ENCODE data around the gene SCARB1. TPM values are rescaled to one million over a fixed set of nuclear protein-coding genes. Genes with fewer than 3 reads are reported as not detected.

SCARB1 gene
- total and polyA plus RNA-seq, 2 experiments from 2014 or later = 31.0 to 62.5 TPM

DNA sequence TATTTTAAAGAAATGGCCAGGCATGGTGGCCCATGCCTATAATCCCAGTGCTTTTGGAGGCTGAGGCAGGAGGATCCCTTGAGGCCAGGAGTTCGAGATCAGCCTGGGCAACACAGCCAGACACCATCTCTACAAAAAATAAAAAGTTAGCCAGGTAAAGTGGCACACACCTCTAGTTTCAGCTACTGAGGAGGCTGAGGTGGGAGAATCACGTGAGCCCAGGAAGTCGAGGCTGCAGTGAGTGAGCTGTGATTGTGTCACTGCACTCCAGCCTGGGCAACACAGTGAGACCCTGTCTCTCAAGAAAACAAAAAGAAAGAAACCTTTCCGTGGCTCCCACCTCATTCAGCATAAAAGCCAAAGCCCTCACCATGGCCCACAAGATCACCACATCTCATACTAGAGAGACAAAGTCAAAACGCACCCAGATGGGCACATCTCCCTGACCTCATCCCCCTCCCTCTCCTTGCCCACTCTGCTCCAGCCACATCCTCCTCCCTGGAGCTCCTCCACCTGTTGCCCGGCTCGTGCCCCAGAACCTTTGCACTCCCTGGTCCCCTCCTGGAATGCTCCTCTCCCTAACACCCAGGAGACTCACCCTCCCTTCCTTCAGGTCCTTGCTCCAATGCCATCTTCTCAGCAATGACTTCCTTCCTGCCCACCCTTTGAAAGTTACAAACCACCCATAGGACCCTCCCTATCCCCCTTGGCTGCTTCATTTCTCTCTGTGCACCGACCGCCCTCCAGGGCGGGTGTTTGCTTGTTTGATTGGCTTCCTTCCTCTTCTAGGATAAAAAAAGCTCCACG is 4.8 kb upstream of the SCARB1 start:
- Mint-ChIP-seq H3K9me3 (peaks cover 5% of the 10 kb centered on the region; the same call in 2 of the 3 replicates), H3K4me1 (peaks cover 15% of the 10 kb centered on the region), H3K27ac (no peak overlapping the region; the same call in 1 of the 2 replicates), H3K4me3 (no peak overlapping the region), H3K36me3 (ENCODE audit: low read depth) (no peaks in the 10 kb centered on the region; the same call in 2 of the 3 replicates), H3K27me3 (ENCODE audit: insufficient read depth, low read depth, poor library complexity) (peaks cover 17% of the 10 kb centered on the region)
- Histone ChIP-seq H3K4me2 (no peak overlapping the region), H3K4me3 (no peak overlapping the region), H3K27me3 (ENCODE audit: insufficient read depth) (no peaks in the 10 kb centered on the region), H3F3A (replicated peaks; ENCODE audit: low read depth) (no peaks in the 10 kb centered on the region), H3K27ac (ENCODE audit: low read depth) (no peak overlapping the region), H3K36me3 (ENCODE audit: insufficient read depth) (no peaks in the 10 kb centered on the region), H3K4me1 (ENCODE audit: insufficient read depth) (peaks cover 15% of the 10 kb centered on the region), H4K20me1 (replicated peaks; ENCODE audit: insufficient read depth) (no peaks in the 10 kb centered on the region), H3K79me2 (replicated peaks; ENCODE audit: insufficient read depth) (no peaks in the 10 kb centered on the region), H3K9me2 (ENCODE audit: insufficient read depth) (no peaks in the 10 kb centered on the region), H2AFZ (peak overlapping the region; percentile 92)
- TF ChIP-seq STAT1 (IDR thresholded peaks at IDR 0.05; ENCODE audit: unreplicated experiment) (no peak), ZNF331 (CRISPR knock-in tag; IDR thresholded peaks at IDR 0.05; ENCODE audit: low read depth) (no peak), JUNB (IDR thresholded peaks at IDR 0.05; ENCODE audit: unreplicated experiment) (no peak)
- DNase-seq (ENCODE audit: low spot score) (no peak), ATAC-seq (no peak)

GRCh38 chr12:124867401-124867930 is 3.8 kb upstream of the SCARB1 start:
- Histone ChIP-seq H3K4me2 (no peak overlapping the region), H3K4me3 (no peak overlapping the region), H3K4me1 (ENCODE audit: insufficient read depth) (peaks cover 19% of the 10 kb centered on the region), H2AFZ (peak overlapping the region; percentile 72; the same call in 1 of the 2 replicates), H3K9me2 (ENCODE audit: insufficient read depth) (no peaks in the 10 kb centered on the region), H3K79me2 (replicated peaks; ENCODE audit: insufficient read depth) (peaks cover 4% of the 10 kb centered on the region), H3F3A (replicated peaks; ENCODE audit: low read depth) (no peaks in the 10 kb centered on the region), H3K27ac (ENCODE audit: low read depth) (no peak overlapping the region), H3K36me3 (ENCODE audit: insufficient read depth) (no peaks in the 10 kb centered on the region), H4K20me1 (replicated peaks; ENCODE audit: insufficient read depth) (no peaks in the 10 kb centered on the region), H3K27me3 (ENCODE audit: insufficient read depth) (0 out of 2 replicates have a peak, but pooled peaks cover 3% of the 10 kb centered on the region)
- Mint-ChIP-seq H3K27me3 (ENCODE audit: insufficient read depth, low read depth, poor library complexity) (peaks cover 22% of the 10 kb centered on the region), H3K9me3 (peaks cover 5% of the 10 kb centered on the region; the same call in 2 of the 3 replicates), H3K4me1 (peaks cover 20% of the 10 kb centered on the region), H3K27ac (no peak overlapping the region), H3K36me3 (ENCODE audit: low read depth) (no peaks in the 10 kb centered on the region; the same call in 2 of the 3 replicates), H3K4me3 (no peak overlapping the region)
- no peak for DNase-seq (ENCODE audit: low spot score)
- TF ChIP-seq JUNB (IDR thresholded peaks at IDR 0.05; ENCODE audit: unreplicated experiment) (no peak), CTCF (conservative IDR thresholded peaks at IDR 0.05; ENCODE audit: low read depth in 2 of 2) (no peak), ZNF331 (CRISPR knock-in tag; IDR thresholded peaks at IDR 0.05; ENCODE audit: low read depth) (no peak)
- no peak for ATAC-seq

DNA sequence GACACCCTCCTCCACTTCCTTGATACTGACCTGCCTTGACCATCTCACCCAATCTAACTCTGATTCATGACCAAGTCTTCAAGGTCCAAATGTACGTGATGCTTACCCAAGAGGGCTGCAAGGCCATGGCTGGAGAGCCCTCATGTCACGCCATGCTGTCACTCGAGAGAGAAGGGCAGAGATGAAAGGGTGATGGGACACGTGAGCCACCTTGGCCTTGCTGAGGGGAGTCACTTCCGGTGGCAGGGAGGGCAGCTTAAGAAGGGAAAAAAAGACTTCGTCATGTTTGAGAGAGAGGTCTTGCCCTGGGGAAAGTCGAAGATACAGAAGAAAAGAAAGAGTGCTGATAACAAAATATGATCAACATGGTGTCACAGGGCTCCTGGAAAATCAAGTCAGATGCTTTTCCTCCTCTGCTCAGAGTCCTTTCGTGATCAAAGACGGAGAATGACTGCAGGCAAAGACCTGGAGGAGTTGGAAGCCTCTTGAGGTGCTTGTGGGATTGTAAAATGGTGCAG is 3.3 kb upstream of the SCARB1 start:
- Mint-ChIP-seq H3K4me3 (no peak overlapping the region), H3K27ac (no peak overlapping the region), H3K36me3 (ENCODE audit: low read depth) (no peaks in the 10 kb centered on the region; the same call in 2 of the 3 replicates), H3K27me3 (ENCODE audit: insufficient read depth, low read depth, poor library complexity) (peaks cover 25% of the 10 kb centered on the region), H3K9me3 (peaks cover 5% of the 10 kb centered on the region; the same call in 2 of the 3 replicates), H3K4me1 (peaks cover 24% of the 10 kb centered on the region)
- H3K9me2 ChIP-seq (ENCODE audit: insufficient read depth) = no peaks in the 10 kb centered on the region
- H3K4me3 ChIP-seq = no peak overlapping the region
- peak overlapping the region; percentile 72 for H2AFZ ChIP-seq
- no peak overlapping the region for H3K27ac ChIP-seq (ENCODE audit: low read depth)
- ATAC-seq (no peak), DNase-seq (ENCODE audit: low spot score) (no peak)
- 0 out of 2 replicates have a peak, but pooled peaks cover 3% of the 10 kb centered on the region for H3F3A ChIP-seq (replicated peaks; ENCODE audit: low read depth)
- no peak overlapping the region for H3K4me2 ChIP-seq
- 0 out of 2 replicates have a peak, but pooled peaks cover 3% of the 10 kb centered on the region for H3K27me3 ChIP-seq (ENCODE audit: insufficient read depth)
- no peaks in the 10 kb centered on the region for H3K36me3 ChIP-seq (ENCODE audit: insufficient read depth)
- H4K20me1 ChIP-seq (replicated peaks; ENCODE audit: insufficient read depth) = no peaks in the 10 kb centered on the region
- H3K79me2 ChIP-seq (replicated peaks; ENCODE audit: insufficient read depth) = peaks cover 9% of the 10 kb centered on the region
- peaks cover 24% of the 10 kb centered on the region for H3K4me1 ChIP-seq (ENCODE audit: insufficient read depth)
- TF ChIP-seq ZNF331 (CRISPR knock-in tag; IDR thresholded peaks at IDR 0.05; ENCODE audit: low read depth) = no peak
- no peak for TF ChIP-seq ETS1 (IDR thresholded peaks at IDR 0.05)
- TF ChIP-seq JUNB (IDR thresholded peaks at IDR 0.05; ENCODE audit: unreplicated experiment) = no peak
- TF ChIP-seq, protein P1, sequence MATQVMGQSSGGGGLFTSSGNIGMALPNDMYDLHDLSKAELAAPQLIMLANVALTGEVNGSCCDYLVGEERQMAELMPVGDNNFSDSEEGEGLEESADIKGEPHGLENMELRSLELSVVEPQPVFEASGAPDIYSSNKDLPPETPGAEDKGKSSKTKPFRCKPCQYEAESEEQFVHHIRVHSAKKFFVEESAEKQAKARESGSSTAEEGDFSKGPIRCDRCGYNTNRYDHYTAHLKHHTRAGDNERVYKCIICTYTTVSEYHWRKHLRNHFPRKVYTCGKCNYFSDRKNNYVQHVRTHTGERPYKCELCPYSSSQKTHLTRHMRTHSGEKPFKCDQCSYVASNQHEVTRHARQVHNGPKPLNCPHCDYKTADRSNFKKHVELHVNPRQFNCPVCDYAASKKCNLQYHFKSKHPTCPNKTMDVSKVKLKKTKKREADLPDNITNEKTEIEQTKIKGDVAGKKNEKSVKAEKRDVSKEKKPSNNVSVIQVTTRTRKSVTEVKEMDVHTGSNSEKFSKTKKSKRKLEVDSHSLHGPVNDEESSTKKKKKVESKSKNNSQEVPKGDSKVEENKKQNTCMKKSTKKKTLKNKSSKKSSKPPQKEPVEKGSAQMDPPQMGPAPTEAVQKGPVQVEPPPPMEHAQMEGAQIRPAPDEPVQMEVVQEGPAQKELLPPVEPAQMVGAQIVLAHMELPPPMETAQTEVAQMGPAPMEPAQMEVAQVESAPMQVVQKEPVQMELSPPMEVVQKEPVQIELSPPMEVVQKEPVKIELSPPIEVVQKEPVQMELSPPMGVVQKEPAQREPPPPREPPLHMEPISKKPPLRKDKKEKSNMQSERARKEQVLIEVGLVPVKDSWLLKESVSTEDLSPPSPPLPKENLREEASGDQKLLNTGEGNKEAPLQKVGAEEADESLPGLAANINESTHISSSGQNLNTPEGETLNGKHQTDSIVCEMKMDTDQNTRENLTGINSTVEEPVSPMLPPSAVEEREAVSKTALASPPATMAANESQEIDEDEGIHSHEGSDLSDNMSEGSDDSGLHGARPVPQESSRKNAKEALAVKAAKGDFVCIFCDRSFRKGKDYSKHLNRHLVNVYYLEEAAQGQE (IDR thresholded peaks at IDR 0.05; ENCODE audit: unreplicated experiment) = no peak
- TF ChIP-seq CREB1 (CRISPR knock-in tag; IDR thresholded peaks at IDR 0.05; ENCODE audit: low read depth) = no peak
- no peak for TF ChIP-seq NANOG (IDR thresholded peaks at IDR 0.05; ENCODE audit: borderline replicate concordance)
- no peak for TF ChIP-seq EZH2 (IDR thresholded peaks at IDR 0.05; ENCODE audit: low read depth, unreplicated experiment)

All from GM23338 (cell line).